Measurements from ENCODE around the gene C16orf54.
"Not testable (repeated sequence)": the region's sequence is repeated elsewhere in the genome, so short reads cannot be mapped to it uniquely, and the experiment has no call there.

C16orf54 gene

GRCh38 chr16:29705030-29705429, 40.8 kb downstream of the C16orf54 start:
- WGBS, 2 experiments (ENCODE audit: insufficient coverage in 2 of 2), result no CpG with 5 or more reads among the region's 2 CpGs
- H3K27ac ChIP-seq (ENCODE audit: low read depth, low read length, severe bottlenecking), result no peak overlapping the region
- no peaks in the 10 kb centered on the region for H3K36me3 ChIP-seq (ENCODE audit: control insufficient read depth, insufficient read depth, low read length)
- no peaks in the 10 kb centered on the region for H3K9me3 ChIP-seq (ENCODE audit: control insufficient read depth, low read length)
- peaks cover 12% of the 10 kb centered on the region for H3K4me1 ChIP-seq (ENCODE audit: control insufficient read depth, insufficient read depth, low read length, poor library complexity, severe bottlenecking)
- H3K4me3 ChIP-seq (ENCODE audit: extremely low read depth, insufficient read depth, low read length, poor library complexity, severe bottlenecking), result no peak overlapping the region

- H3K4me1 ChIP-seq (ENCODE audit: control insufficient read depth, insufficient read depth, low read length, poor library complexity, severe bottlenecking), result peaks cover 4% of the 10 kb centered on the region
- peaks cover 7% of the 10 kb centered on the region for H3K36me3 ChIP-seq (ENCODE audit: control insufficient read depth, insufficient read depth, low read length)
- no peak overlapping the region for H3K4me3 ChIP-seq (ENCODE audit: extremely low read depth, insufficient read depth, low read length, poor library complexity, severe bottlenecking)
- peaks cover 3% of the 10 kb centered on the region for H3K9me3 ChIP-seq (ENCODE audit: control insufficient read depth, low read length)
- WGBS, 2 experiments (ENCODE audit: insufficient coverage in 2 of 2), result 81 to 95% methylated on average over 10 of the region's 13 CpGs
- H3K27ac ChIP-seq (ENCODE audit: low read depth, low read length, severe bottlenecking), result no peak overlapping the region
These were observed 43.5 kb downstream of the C16orf54 start for GRCh38 chr16:29702269-29702668.

GRCh38 chr16:29701214-29701555, 44.6 kb downstream of the C16orf54 start:
- 93 to 100% methylated on average over 2 to 4 of the region's 5 CpGs for WGBS, 2 experiments (ENCODE audit: insufficient coverage in 2 of 2)
- H3K36me3 ChIP-seq (ENCODE audit: control insufficient read depth, insufficient read depth, low read length), result peaks cover 18% of the 10 kb centered on the region
- no peak overlapping the region for H3K27ac ChIP-seq (ENCODE audit: low read depth, low read length, severe bottlenecking)
- H3K9me3 ChIP-seq (ENCODE audit: control insufficient read depth, low read length), result peaks cover 5% of the 10 kb centered on the region
- H3K4me1 ChIP-seq (ENCODE audit: control insufficient read depth, insufficient read depth, low read length, poor library complexity, severe bottlenecking), result peaks cover 4% of the 10 kb centered on the region
- H3K4me3 ChIP-seq (ENCODE audit: extremely low read depth, insufficient read depth, low read length, poor library complexity, severe bottlenecking), result no peak overlapping the region

GRCh38 chr16:29700253-29700987, 45.4 kb downstream of the C16orf54 start:
- peaks cover 5% of the 10 kb centered on the region for H3K9me3 ChIP-seq (ENCODE audit: control insufficient read depth, low read length)
- no peak overlapping the region for H3K4me3 ChIP-seq (ENCODE audit: extremely low read depth, insufficient read depth, low read length, poor library complexity, severe bottlenecking)
- 17 to 18% methylated on average over 9 to 11 of the region's 14 CpGs for WGBS, 2 experiments (ENCODE audit: insufficient coverage in 2 of 2)
- peaks cover 18% of the 10 kb centered on the region for H3K36me3 ChIP-seq (ENCODE audit: control insufficient read depth, insufficient read depth, low read length)
- H3K4me1 ChIP-seq (ENCODE audit: control insufficient read depth, insufficient read depth, low read length, poor library complexity, severe bottlenecking), result peaks cover 4% of the 10 kb centered on the region
- H3K27ac ChIP-seq (ENCODE audit: low read depth, low read length, severe bottlenecking), result no peak overlapping the region

GRCh38 chr16:29699324-29700219, 46.2 kb downstream of the C16orf54 start:
- H3K4me1 ChIP-seq (ENCODE audit: control insufficient read depth, insufficient read depth, low read length, poor library complexity, severe bottlenecking), result peaks cover 4% of the 10 kb centered on the region
- H3K36me3 ChIP-seq (ENCODE audit: control insufficient read depth, insufficient read depth, low read length), result peaks cover 18% of the 10 kb centered on the region
- H3K9me3 ChIP-seq (ENCODE audit: control insufficient read depth, low read length), result peaks cover 5% of the 10 kb centered on the region
- no peak overlapping the region for H3K4me3 ChIP-seq (ENCODE audit: extremely low read depth, insufficient read depth, low read length, poor library complexity, severe bottlenecking)
- WGBS, 2 experiments (ENCODE audit: insufficient coverage in 2 of 2), result 90 to 94% methylated on average over 8 to 10 of the region's 11 CpGs
- H3K27ac ChIP-seq (ENCODE audit: low read depth, low read length, severe bottlenecking), result no peak overlapping the region

- Histone ChIP-seq H3K27ac (ENCODE audit: low read depth, low read length, severe bottlenecking) (no peak overlapping the region), H3K4me3 (ENCODE audit: extremely low read depth, insufficient read depth, low read length, poor library complexity, severe bottlenecking) (no peak overlapping the region), H3K4me1 (ENCODE audit: control insufficient read depth, insufficient read depth, low read length, poor library complexity, severe bottlenecking) (peaks cover 4% of the 10 kb centered on the region), H3K9me3 (ENCODE audit: control insufficient read depth, low read length) (peaks cover 5% of the 10 kb centered on the region), H3K36me3 (ENCODE audit: control insufficient read depth, insufficient read depth, low read length) (peaks cover 18% of the 10 kb centered on the region)
- WGBS, 2 experiments (ENCODE audit: insufficient coverage in 2 of 2), result 93 to 97% methylated on average over 15 to 16 of the region's 17 CpGs
These were observed 47.1 kb downstream of the C16orf54 start for GRCh38 chr16:29698484-29699323.

GRCh38 chr16:29698042-29698441, 47.7 kb downstream of the C16orf54 start:
- peaks cover 18% of the 10 kb centered on the region for H3K36me3 ChIP-seq (ENCODE audit: control insufficient read depth, insufficient read depth, low read length)
- H3K9me3 ChIP-seq (ENCODE audit: control insufficient read depth, low read length), result peaks cover 5% of the 10 kb centered on the region
- WGBS, 2 experiments (ENCODE audit: insufficient coverage in 2 of 2), result no CpG with 5 or more reads among the region's 2 CpGs
- no peak overlapping the region for H3K4me3 ChIP-seq (ENCODE audit: extremely low read depth, insufficient read depth, low read length, poor library complexity, severe bottlenecking)
- no peak overlapping the region for H3K27ac ChIP-seq (ENCODE audit: low read depth, low read length, severe bottlenecking)
- H3K4me1 ChIP-seq (ENCODE audit: control insufficient read depth, insufficient read depth, low read length, poor library complexity, severe bottlenecking), result peaks cover 4% of the 10 kb centered on the region

- Histone ChIP-seq H3K4me3 (ENCODE audit: extremely low read depth, insufficient read depth, low read length, poor library complexity, severe bottlenecking) (no peak overlapping the region), H3K27ac (ENCODE audit: low read depth, low read length, severe bottlenecking) (no peak overlapping the region), H3K36me3 (ENCODE audit: control insufficient read depth, insufficient read depth, low read length) (peaks cover 18% of the 10 kb centered on the region), H3K9me3 (ENCODE audit: control insufficient read depth, low read length) (peaks cover 5% of the 10 kb centered on the region), H3K4me1 (ENCODE audit: control insufficient read depth, insufficient read depth, low read length, poor library complexity, severe bottlenecking) (peaks cover 4% of the 10 kb centered on the region)
- WGBS, 2 experiments (ENCODE audit: insufficient coverage in 2 of 2), result 96% methylated on average over 7 of the region's 7 CpGs
These were observed 48.4 kb downstream of the C16orf54 start for GRCh38 chr16:29697391-29697790.

- 94 to 98% methylated on average over 16 to 21 of the region's 21 CpGs for WGBS, 2 experiments (ENCODE audit: insufficient coverage in 2 of 2)
- no peak overlapping the region for H3K27ac ChIP-seq (ENCODE audit: low read depth, low read length, severe bottlenecking)
- H3K36me3 ChIP-seq (ENCODE audit: control insufficient read depth, insufficient read depth, low read length), result peaks cover 18% of the 10 kb centered on the region
- peaks cover 5% of the 10 kb centered on the region for H3K9me3 ChIP-seq (ENCODE audit: control insufficient read depth, low read length)
- H3K4me1 ChIP-seq (ENCODE audit: control insufficient read depth, insufficient read depth, low read length, poor library complexity, severe bottlenecking), result peaks cover 2% of the 10 kb centered on the region
- no peak overlapping the region for H3K4me3 ChIP-seq (ENCODE audit: extremely low read depth, insufficient read depth, low read length, poor library complexity, severe bottlenecking)
These were observed 48.9 kb downstream of the C16orf54 start for GRCh38 chr16:29696881-29697331.

- H3K4me3 ChIP-seq (ENCODE audit: extremely low read depth, insufficient read depth, low read length, poor library complexity, severe bottlenecking); H3K27ac ChIP-seq (ENCODE audit: low read depth, low read length, severe bottlenecking); H3K4me1 ChIP-seq (ENCODE audit: control insufficient read depth, insufficient read depth, low read length, poor library complexity, severe bottlenecking); H3K9me3 ChIP-seq (ENCODE audit: control insufficient read depth, low read length): not testable (repeated sequence)
- 89% methylated on average over 2 of the region's 3 CpGs; no CpG with 5 or more reads in 1 of the 2 experiments for WGBS, 2 experiments (ENCODE audit: insufficient coverage in 2 of 2)
- H3K36me3 ChIP-seq (ENCODE audit: control insufficient read depth, insufficient read depth, low read length), result peaks cover 23% of the 10 kb centered on the region
These were observed 50.1 kb downstream of the C16orf54 start for GRCh38 chr16:29695675-29696074.

Data from mesodermal cell (in vitro differentiated cells).